DND-41 (cell line): ENCODE results near the gene SLC35B3.

Source experiments
- ATAC-seq: fragments of 200-7000 bp; cut with Tn5 transposase; 3 replicates; pipeline ENCODE4 v1.9.1; 2021; ENCODE audit warnings: low read depth; ENCODE audit not compliant: insufficient read depth
- DNase-seq: peaks from one replicate; pipeline ENCODE4 v3.0.0-alpha.2; 2020
- H2AFZ ChIP-seq: 2 replicates; pipeline ENCODE4 v1.6.0; 2012; ENCODE audit warnings: low read depth, low read length
- H3K27ac ChIP-seq: 2 replicates; pipeline ENCODE4 v1.5.1; 2012; ENCODE audit warnings: low read length, inconsistent platforms
- H3K27me3 ChIP-seq: fragments of 200-600 bp; sonication (generic); 2 replicates; pipeline ENCODE4 v1.6.0; 2012; ENCODE audit warnings: low read length, mild to moderate bottlenecking, inconsistent platforms; ENCODE audit not compliant: insufficient read depth, poor library complexity
- H3K36me3 ChIP-seq: 2 replicates; pipeline ENCODE4 v1.5.1; 2012; ENCODE audit warnings: low read length, inconsistent platforms; ENCODE audit not compliant: insufficient read depth
- H3K4me1 ChIP-seq: 2 replicates; pipeline ENCODE4 v1.5.1; 2012; ENCODE audit warnings: mild to moderate bottlenecking, low read length; ENCODE audit not compliant: insufficient read depth
- H3K4me2 ChIP-seq: 2 replicates; pipeline ENCODE4 v1.6.0; 2012; ENCODE audit warnings: mild to moderate bottlenecking, moderate library complexity, low read length, inconsistent platforms; ENCODE audit not compliant: insufficient read depth
- H3K4me3 ChIP-seq, 2 experiments: fragments of 200-600 bp in 1 of 2; shearing (Covaris generic) in 1 of 2; 2 replicates each; pipeline ENCODE4 v1.5.1; 2012 to 2016; ENCODE audit warnings: inconsistent platforms in 2 of 2, low read length in 2 of 2, mild to moderate bottlenecking in 2 of 2, low read depth in 1 of 2, moderate library complexity in 1 of 2
- H3K79me2 ChIP-seq: 2 replicates; pipeline ENCODE4 v1.6.0; 2012; ENCODE audit warnings: low read length, inconsistent platforms; ENCODE audit not compliant: insufficient read depth
- H3K9ac ChIP-seq: 2 replicates; pipeline ENCODE4 v1.6.0; 2012; ENCODE audit warnings: low read depth, mild to moderate bottlenecking, inconsistent platforms, low read length, moderate library complexity
- H3K9me3 ChIP-seq: 2 replicates; pipeline ENCODE4 v1.5.1; 2012; ENCODE audit warnings: low read length, moderate library complexity, mild to moderate bottlenecking, inconsistent platforms; ENCODE audit not compliant: insufficient read depth, severe bottlenecking
- H4K20me1 ChIP-seq: 2 replicates; pipeline ENCODE4 v1.6.0; 2012; ENCODE audit warnings: low read length; ENCODE audit not compliant: insufficient read depth
- CTCF ChIP-seq: IDR thresholded peaks from 2 replicates; pipeline ENCODE4 v1.5.1; 2012; ENCODE audit warnings: borderline replicate concordance, low read length, moderate library complexity, mild to moderate bottlenecking; ENCODE audit not compliant: poor library complexity, severe bottlenecking; ENCODE audit errors: extremely low read depth
- EZH2 ChIP-seq: IDR thresholded peaks from 3 replicates; pipeline ENCODE4 v1.6.1; 2012; ENCODE audit warnings: borderline replicate concordance, low read depth, mild to moderate bottlenecking, moderate library complexity, low read length, inconsistent platforms; ENCODE audit not compliant: severe bottlenecking

SLC35B3 gene

GRCh38 chr6:8382434-8382833 is 52.9 kb downstream of the SLC35B3 start:
- TF ChIP-seq CTCF = no peak
- no peak for TF ChIP-seq EZH2
- ATAC-seq (no peak), DNase-seq (no peak)
- Histone ChIP-seq H3K27me3 (no peaks in the 10 kb centered on the region), H2AFZ (no peak overlapping the region), H3K4me1 (no peaks in the 10 kb centered on the region), H3K4me2 (no peak overlapping the region), H3K36me3 (no peaks in the 10 kb centered on the region), H4K20me1 (no peaks in the 10 kb centered on the region), H3K79me2 (no peaks in the 10 kb centered on the region), H3K27ac (no peak overlapping the region), H3K9me3 (no peaks in the 10 kb centered on the region), H3K9ac (no peak overlapping the region), H3K4me3 (no peak overlapping the region)

GRCh38 chr6:8375916-8376315 is 59.4 kb downstream of the SLC35B3 start:
- Histone ChIP-seq H3K9ac (no peak overlapping the region), H3K9me3 (no peaks in the 10 kb centered on the region), H3K79me2 (no peaks in the 10 kb centered on the region), H3K27ac (no peak overlapping the region), H4K20me1 (no peaks in the 10 kb centered on the region), H3K4me1 (no peaks in the 10 kb centered on the region), H3K27me3 (no peaks in the 10 kb centered on the region), H3K4me2 (no peak overlapping the region), H3K4me3 (no peak overlapping the region), H2AFZ (no peak overlapping the region), H3K36me3 (no peaks in the 10 kb centered on the region)
- ATAC-seq = no peak
- TF ChIP-seq EZH2 = no peak
- TF ChIP-seq CTCF = no peak
- no peak for DNase-seq
